ENCODE data around the gene C1QTNF6. TPM values are rescaled to one million over a fixed set of nuclear protein-coding genes. Genes with fewer than 3 reads are reported as not detected.

Gene C1QTNF6
- total and polyA plus RNA-seq, 10 of the 15 experiments (the other 5 are each of a cell fraction or from before 2014, with no cell fraction given): 0.16 to 4.1 (median 1.3) TPM

DNA sequence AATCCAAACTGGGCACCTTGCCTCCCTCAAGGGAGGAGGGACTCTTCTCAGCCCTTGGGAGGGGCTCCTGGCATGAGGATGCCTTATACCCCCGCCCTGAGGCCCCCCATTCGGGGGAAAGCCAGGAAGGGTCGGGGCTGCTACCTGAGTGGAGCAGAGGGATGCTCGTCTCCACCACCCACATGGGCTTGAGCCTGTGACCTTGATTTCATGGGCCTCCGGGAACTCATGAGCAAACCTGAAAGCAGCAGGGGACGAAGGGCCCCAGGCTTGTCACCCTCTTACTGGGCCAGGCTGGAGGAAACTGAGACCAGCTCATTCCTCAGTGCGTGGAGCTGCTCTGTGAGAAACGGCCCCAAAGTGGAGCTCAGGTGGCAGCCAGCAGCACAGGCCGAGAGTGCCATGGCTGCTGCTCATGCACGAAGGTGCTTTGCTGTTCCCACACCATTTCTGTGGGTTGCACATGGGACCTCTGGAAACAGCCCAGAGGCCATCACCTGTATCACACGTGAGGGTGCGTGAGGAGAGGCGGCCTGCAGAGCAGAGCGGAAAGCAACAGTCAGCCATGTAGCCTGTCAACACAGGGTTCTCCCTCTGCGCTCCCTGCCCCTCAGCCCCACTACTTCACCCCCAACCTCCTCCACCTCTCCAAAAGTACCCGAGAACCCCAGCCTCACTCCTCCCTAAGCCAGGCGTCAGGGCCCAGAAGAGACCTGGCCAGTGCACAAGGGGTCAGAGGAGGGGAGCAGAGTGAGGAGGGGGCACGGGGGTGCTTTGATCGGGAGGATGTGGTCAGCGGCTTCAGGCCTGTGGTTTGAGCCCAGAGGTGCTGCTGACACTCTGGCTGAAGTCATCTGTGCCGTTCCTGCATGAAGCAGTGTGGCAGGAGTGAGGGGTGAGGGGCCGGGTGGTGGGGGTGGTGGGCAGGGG is 24.2 kb downstream of the C1QTNF6 start (continued):
- TF ChIP-seq YY1 (IDR thresholded peaks at IDR 0.05; ENCODE audit: low read depth, low read length) (peak; percentile 35; the same call in 1 of the 2 replicates), ZBED1 (IDR thresholded peaks at IDR 0.05; ENCODE audit: borderline replicate concordance) (peak; percentile 23; the same call in 1 of the 2 replicates), FOS (IDR thresholded peaks at IDR 0.05; ENCODE audit: borderline replicate concordance, extremely low read depth, insufficient read length) (no peak), MEF2A (IDR thresholded peaks at IDR 0.05; ENCODE audit: insufficient read depth, low read depth, low read length) (no peak), RAD21 (IDR thresholded peaks at IDR 0.05; ENCODE audit: insufficient read depth, low read depth, low read length) (peak; percentile 20; the same call in 1 of the 2 replicates), CBFB (IDR thresholded peaks at IDR 0.05; ENCODE audit: low read depth) (peak; percentile 91; the same call in 1 of the 2 replicates), RB1 (IDR thresholded peaks at IDR 0.05; ENCODE audit: borderline replicate concordance) (no peak), NFXL1 (IDR thresholded peaks at IDR 0.05; ENCODE audit: borderline replicate concordance) (no peak), YBX1 (IDR thresholded peaks at IDR 0.05) (no peak), TCF3 (IDR thresholded peaks at IDR 0.05; ENCODE audit: borderline replicate concordance, insufficient read depth, low read depth, low read length) (peak; percentile 57), NFIC (IDR thresholded peaks at IDR 0.05; ENCODE audit: low read depth, low read length) (no peak), SMAD1 (IDR thresholded peaks at IDR 0.05; ENCODE audit: low read depth, partially characterized antibody) (no peak), POU2F2 (IDR thresholded peaks at IDR 0.05; ENCODE audit: borderline replicate concordance, low read depth, low read length) (peak; percentile 48; the same call in 2 of the 3 replicates), TBL1XR1 (IDR thresholded peaks at IDR 0.05; ENCODE audit: low read depth, low read length) (peak; percentile 57), TCF12 (IDR thresholded peaks at IDR 0.05; ENCODE audit: low read depth, low read length) (peak; percentile 76), RELB (IDR thresholded peaks at IDR 0.05; ENCODE audit: low read depth) (peak; percentile 76), ZNF384 (IDR thresholded peaks at IDR 0.05; ENCODE audit: borderline replicate concordance, low read depth, low read length) (no peak), SIX5 (IDR thresholded peaks at IDR 0.05; ENCODE audit: low read depth, low read length, severe bottlenecking) (no peak), SKIL (IDR thresholded peaks at IDR 0.05; ENCODE audit: low read depth, poor library complexity, severe bottlenecking) (no peak), CHD2 (IDR thresholded peaks at IDR 0.05; ENCODE audit: borderline replicate concordance, low read depth, low read length) (peak; percentile 60), IKZF1 (conservative IDR thresholded peaks at IDR 0.05) (peak; percentile 89), TAF1 (IDR thresholded peaks at IDR 0.05; ENCODE audit: borderline replicate concordance, low read depth, low read length) (peak; percentile 68), ATF7 (IDR thresholded peaks at IDR 0.05; ENCODE audit: low read depth) (peak; percentile 76), RFX5 (IDR thresholded peaks at IDR 0.05; ENCODE audit: low read depth, low read length) (no peak), POLR2A (IDR thresholded peaks at IDR 0.05; ENCODE audit: low read depth, low read length) (peak; percentile 87), RBBP5 (conservative IDR thresholded peaks at IDR 0.05) (no peak)
- TF ChIP-seq, protein P1, sequence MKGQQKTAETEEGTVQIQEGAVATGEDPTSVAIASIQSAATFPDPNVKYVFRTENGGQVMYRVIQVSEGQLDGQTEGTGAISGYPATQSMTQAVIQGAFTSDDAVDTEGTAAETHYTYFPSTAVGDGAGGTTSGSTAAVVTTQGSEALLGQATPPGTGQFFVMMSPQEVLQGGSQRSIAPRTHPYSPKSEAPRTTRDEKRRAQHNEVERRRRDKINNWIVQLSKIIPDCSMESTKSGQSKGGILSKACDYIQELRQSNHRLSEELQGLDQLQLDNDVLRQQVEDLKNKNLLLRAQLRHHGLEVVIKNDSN (IDR thresholded peaks at IDR 0.05; ENCODE audit: borderline replicate concordance, extremely low read length, insufficient read depth, low read depth, low read length): peak; percentile 60

All from GM12878 (cell line).